Epithelial cell of esophagus (primary cell): Measurements from ENCODE around the gene CACNG5.
A peak's percentile ranks its signal among the peaks of the same experiment; 100 is the strongest.

Experiments
- DNase-seq: peaks from one replicate; pipeline ENCODE4 v3.0.0; 2010; ENCODE audit warnings: low read depth
- H3K4me3 ChIP-seq: 2 replicates; pipeline ENCODE4 v1.5.1; 2011; ENCODE audit warnings: mild to moderate bottlenecking, low read length, control low read depth
- CTCF ChIP-seq: IDR thresholded peaks from 2 replicates; pipeline ENCODE4 v1.5.1; 2011; ENCODE audit warnings: low read depth, mild to moderate bottlenecking, low read length, control low read depth, inconsistent platforms; ENCODE audit not compliant: insufficient read depth; ENCODE audit errors: missing control alignments

CACNG5 gene

GRCh38 chr17:66910651-66911285 is 75.9 kb downstream of the CACNG5 start:
- TF ChIP-seq CTCF = no peak
- no peak overlapping the region for H3K4me3 ChIP-seq

GRCh38 chr17:66915204-66915611 is 80.3 kb downstream of the CACNG5 start:
- TF ChIP-seq CTCF = peak; percentile 86
- peak; percentile 76 for DNase-seq
- H3K4me3 ChIP-seq = peak overlapping the region; percentile 32

More at GRCh38 chr17:66910651-66911285, 75.9 kb downstream of the CACNG5 start:
- DNase-seq = no peak

- DNase-seq = no peak
- no peak for TF ChIP-seq CTCF
- no peak overlapping the region for H3K4me3 ChIP-seq
These were observed 80.9 kb downstream of the CACNG5 start for GRCh38 chr17:66915792-66916191.

- DNase-seq = no peak
- TF ChIP-seq CTCF = no peak
- no peak overlapping the region for H3K4me3 ChIP-seq
These were observed 82.0 kb downstream of the CACNG5 start for GRCh38 chr17:66916946-66917345.

- DNase-seq = no peak
- TF ChIP-seq CTCF = no peak
- H3K4me3 ChIP-seq = no peak overlapping the region
These were observed 84.0 kb downstream of the CACNG5 start for GRCh38 chr17:66918896-66919295.

- no peak for DNase-seq
- TF ChIP-seq CTCF = no peak
These were observed 85.5 kb downstream of the CACNG5 start for GRCh38 chr17:66920435-66920834.

GRCh38 chr17:66920950-66921349 is 86.0 kb downstream of the CACNG5 start:
- DNase-seq = peak; percentile 36
- no peak for TF ChIP-seq CTCF
- H3K4me3 ChIP-seq = no peak overlapping the region

More at GRCh38 chr17:66920435-66920834, 85.5 kb downstream of the CACNG5 start:
- H3K4me3 ChIP-seq = no peak overlapping the region
